WERI-Rb-1 (cell line): ENCODE data around the gene SOCS7.

ENCODE experiments used
- DNase-seq: peaks from one replicate; pipeline ENCODE4 v3.0.0-alpha.2; 2020
- H3K27ac ChIP-seq: fragments of 250-450 bp; sonication (Bioruptor Pico); 2 replicates; pipeline ENCODE4 v1.5.1; 2020; ENCODE audit warnings: mild to moderate bottlenecking, moderate library complexity
- H3K27me3 ChIP-seq: fragments of 250-450 bp; sonication (Bioruptor Pico); 2 replicates; pipeline ENCODE4 v1.5.1; 2021; ENCODE audit warnings: mild to moderate bottlenecking, low read depth, moderate library complexity; ENCODE audit not compliant: insufficient read depth, severe bottlenecking
- H3K36me3 ChIP-seq: fragments of 250-450 bp; sonication (Bioruptor Pico); 2 replicates; pipeline ENCODE4 v1.5.1; 2020; ENCODE audit warnings: mild to moderate bottlenecking, moderate library complexity
- H3K4me3 ChIP-seq: 2 replicates; pipeline ENCODE4 v1.5.1; 2011; ENCODE audit warnings: low read depth, mild to moderate bottlenecking, control low read depth, low read length
- H3K9me3 ChIP-seq: fragments of 250-450 bp; sonication (Bioruptor Pico); 2 replicates; pipeline ENCODE4 v1.5.1; 2021; ENCODE audit warnings: mild to moderate bottlenecking, moderate library complexity; ENCODE audit not compliant: severe bottlenecking
- CTCF ChIP-seq: IDR thresholded peaks from 2 replicates; pipeline ENCODE4 v1.5.1; 2011; ENCODE audit warnings: low read depth, mild to moderate bottlenecking, control low read depth, inconsistent platforms, low read length

The SOCS7 gene

GRCh38 chr17:38453951-38454421, 102.3 kb downstream of the SOCS7 start:
- TF ChIP-seq CTCF = no peak
- no peaks in the 10 kb centered on the region for H3K27me3 ChIP-seq
- peak overlapping the region; percentile 97 for H3K27ac ChIP-seq
- no peaks in the 10 kb centered on the region for H3K9me3 ChIP-seq
- no peak for DNase-seq
- no peak overlapping the region for H3K4me3 ChIP-seq
- H3K36me3 ChIP-seq = no peaks in the 10 kb centered on the region

GRCh38 chr17:38454532-38454931, 102.9 kb downstream of the SOCS7 start:
- H3K4me3 ChIP-seq = no peak overlapping the region
- peak overlapping the region; percentile 97 for H3K27ac ChIP-seq

More at GRCh38 chr17:38454532-38454931, 102.9 kb downstream of the SOCS7 start:
- Histone ChIP-seq H3K9me3 (no peaks in the 10 kb centered on the region), H3K27me3 (no peaks in the 10 kb centered on the region), H3K36me3 (no peaks in the 10 kb centered on the region)
- DNase-seq = no peak
- TF ChIP-seq CTCF = no peak
